GM18499 (cell line): ENCODE measurements around the gene NFIC.
"Not testable (repeated sequence)": the region's sequence is repeated elsewhere in the genome, so short reads cannot be mapped to it uniquely, and the experiment has no call there.

Experiments
- ATAC-seq: cut with Tn5 transposase; IDR thresholded peaks from one replicate; pipeline ENCODE4 v1.9.1; 2021; ENCODE audit warnings: moderate number of reproducible peaks; ENCODE audit not compliant: insufficient read depth, unreplicated experiment

Gene NFIC

GRCh38 chr19:3365836-3366752 lies at the start of gene NFIC:
NFIC (plus strand) TSS chr19:3366583; CDS start chr19:3366637, 54 bp downstream.
- no peak for ATAC-seq

- no peak for ATAC-seq
Observed at GRCh38 chr19:3316659-3317207, 49.6 kb upstream of the NFIC start.

GRCh38 chr19:3319643-3320353 lies 46.6 kb upstream of the NFIC start:
- no peak for ATAC-seq

- ATAC-seq: no peak
Observed at GRCh38 chr19:3320354-3320670, 46.1 kb upstream of the NFIC start.

GRCh38 chr19:3320853-3321252 lies 45.5 kb upstream of the NFIC start:
- no peak for ATAC-seq

- no peak for ATAC-seq
Observed at GRCh38 chr19:3321696-3322095, 44.7 kb upstream of the NFIC start.

- no peak for ATAC-seq
Observed at GRCh38 chr19:3322199-3322978, 44.0 kb upstream of the NFIC start.

- no peak for ATAC-seq
Observed at GRCh38 chr19:3323026-3323425, 43.4 kb upstream of the NFIC start.

GRCh38 chr19:3323658-3324057 lies 42.7 kb upstream of the NFIC start:
- ATAC-seq: no peak

- ATAC-seq: no peak
Observed at GRCh38 chr19:3324405-3324856, 42.0 kb upstream of the NFIC start.

GRCh38 chr19:3325451-3325850 lies 40.9 kb upstream of the NFIC start:
- ATAC-seq: no peak

GRCh38 chr19:3328743-3329142 lies 37.6 kb upstream of the NFIC start:
- no peak for ATAC-seq

- no peak for ATAC-seq
Observed at GRCh38 chr19:3330047-3330446, 36.3 kb upstream of the NFIC start.

- not testable (repeated sequence) for ATAC-seq
Observed at GRCh38 chr19:3332232-3332631, 34.2 kb upstream of the NFIC start.

- no peak for ATAC-seq
Observed at GRCh38 chr19:3333020-3333583, 33.3 kb upstream of the NFIC start.

- no peak for ATAC-seq
Observed at GRCh38 chr19:3333662-3334061, 32.7 kb upstream of the NFIC start.

- ATAC-seq: not testable (repeated sequence)
Observed at GRCh38 chr19:3334749-3335430, 31.5 kb upstream of the NFIC start.

GRCh38 chr19:3335431-3336350 lies 30.7 kb upstream of the NFIC start:
- ATAC-seq: no peak

- ATAC-seq: no peak
Observed at GRCh38 chr19:3336351-3336679, 30.1 kb upstream of the NFIC start.
